ENCODE data around the gene SMIM24.

SMIM24 gene

GRCh38 chr19:3494559-3494958 is 14.2 kb upstream of the SMIM24 start:
- Histone ChIP-seq H3K27me3 (replicated peaks; ENCODE audit: control insufficient read depth, insufficient read depth, low read length) (no peaks in the 10 kb centered on the region), H3K36me3 (ENCODE audit: control insufficient read depth, insufficient read depth, low read length) (peaks cover 14% of the 10 kb centered on the region), H3K4me3 (replicated peaks; ENCODE audit: low read depth, low read length) (no peak overlapping the region)
- no peak for DNase-seq (ENCODE audit: extremely low read depth, insufficient read length)
- TF ChIP-seq CTCF (IDR thresholded peaks at IDR 0.05; ENCODE audit: insufficient read depth, low read length, poor library complexity, severe bottlenecking): peak; percentile 9

- Histone ChIP-seq H3K4me3 (replicated peaks; ENCODE audit: low read depth, low read length) (no peak overlapping the region), H3K36me3 (ENCODE audit: control insufficient read depth, insufficient read depth, low read length) (peaks cover 14% of the 10 kb centered on the region), H3K27me3 (replicated peaks; ENCODE audit: control insufficient read depth, insufficient read depth, low read length) (no peaks in the 10 kb centered on the region)
- DNase-seq (ENCODE audit: extremely low read depth, insufficient read length): no peak
- no peak for TF ChIP-seq CTCF (IDR thresholded peaks at IDR 0.05; ENCODE audit: insufficient read depth, low read length, poor library complexity, severe bottlenecking)
Observed at GRCh38 chr19:3494051-3494450, 13.7 kb upstream of the SMIM24 start.

- no peaks in the 10 kb centered on the region for H3K27me3 ChIP-seq (replicated peaks; ENCODE audit: control insufficient read depth, insufficient read depth, low read length)
- TF ChIP-seq CTCF (IDR thresholded peaks at IDR 0.05; ENCODE audit: insufficient read depth, low read length, poor library complexity, severe bottlenecking): no peak
- H3K4me3 ChIP-seq (replicated peaks; ENCODE audit: low read depth, low read length): no peak overlapping the region
- DNase-seq (ENCODE audit: extremely low read depth, insufficient read length): no peak
- H3K36me3 ChIP-seq (ENCODE audit: control insufficient read depth, insufficient read depth, low read length): peaks cover 14% of the 10 kb centered on the region
Observed at GRCh38 chr19:3493651-3494050, 13.3 kb upstream of the SMIM24 start.

GRCh38 chr19:3492919-3493318 is 12.6 kb upstream of the SMIM24 start:
- DNase-seq (ENCODE audit: extremely low read depth, insufficient read length): no peak
- TF ChIP-seq CTCF (IDR thresholded peaks at IDR 0.05; ENCODE audit: insufficient read depth, low read length, poor library complexity, severe bottlenecking): no peak
- no peaks in the 10 kb centered on the region for H3K27me3 ChIP-seq (replicated peaks; ENCODE audit: control insufficient read depth, insufficient read depth, low read length)
- no peak overlapping the region for H3K4me3 ChIP-seq (replicated peaks; ENCODE audit: low read depth, low read length)
- peaks cover 14% of the 10 kb centered on the region for H3K36me3 ChIP-seq (ENCODE audit: control insufficient read depth, insufficient read depth, low read length)

GRCh38 chr19:3492131-3492839 is 12.0 kb upstream of the SMIM24 start:
- DNase-seq (ENCODE audit: extremely low read depth, insufficient read length): no peak
- no peak overlapping the region for H3K4me3 ChIP-seq (replicated peaks; ENCODE audit: low read depth, low read length)
- peaks cover 14% of the 10 kb centered on the region for H3K36me3 ChIP-seq (ENCODE audit: control insufficient read depth, insufficient read depth, low read length)
- H3K27me3 ChIP-seq (replicated peaks; ENCODE audit: control insufficient read depth, insufficient read depth, low read length): no peaks in the 10 kb centered on the region
- no peak for TF ChIP-seq CTCF (IDR thresholded peaks at IDR 0.05; ENCODE audit: insufficient read depth, low read length, poor library complexity, severe bottlenecking)
